ENCODE data around the gene PSMA3. TPM values are rescaled to one million over a fixed set of nuclear protein-coding genes. Genes with fewer than 3 reads are reported as not detected.

PSMA3 gene
- 76.7 and 83.1 TPM in 2 replicates for total RNA-seq

DNA sequence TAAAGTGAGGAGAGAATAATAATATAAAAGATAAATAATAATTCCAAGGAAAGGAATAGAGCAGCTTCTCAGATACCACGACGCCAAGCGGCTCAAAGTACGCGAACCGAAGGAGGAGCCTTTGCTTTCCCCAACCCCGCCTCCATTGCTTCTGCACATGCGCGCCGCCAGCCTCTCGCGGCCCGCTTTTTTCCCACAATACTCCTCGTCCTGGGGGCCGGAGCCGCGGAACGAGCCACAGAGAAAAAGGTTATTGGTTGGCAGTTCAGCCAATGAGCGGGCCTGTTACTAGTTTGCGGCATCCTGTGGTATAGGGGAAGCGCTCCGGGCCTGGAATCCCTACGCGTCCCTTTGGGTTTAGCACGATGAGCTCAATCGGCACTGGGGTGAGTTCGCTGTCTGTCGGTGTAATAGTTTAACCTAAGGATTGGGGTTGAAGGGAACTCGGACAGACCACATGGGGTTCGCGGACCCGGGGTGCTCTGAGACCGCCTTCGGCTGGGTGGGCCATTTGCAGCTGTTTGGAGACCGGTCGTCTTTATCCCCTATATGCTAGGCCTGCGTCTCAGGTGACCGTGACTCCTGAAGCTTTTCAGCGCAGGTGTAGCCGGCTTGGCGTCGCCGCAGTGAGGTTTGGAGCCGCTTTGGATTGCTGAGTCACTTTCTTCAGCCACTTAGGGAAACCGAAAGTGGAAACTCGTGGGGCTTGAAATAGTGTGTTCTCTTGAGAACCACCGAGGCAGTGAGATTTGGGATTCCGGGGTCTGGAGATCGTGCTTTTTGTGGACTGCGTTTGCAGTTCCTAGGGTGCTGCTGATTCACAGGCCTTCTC, at the start of gene PSMA3:
PSMA3 (plus strand) TSS at position 288 of the 832 bp plus-strand sequence; CDS start at position 366, 78 bp downstream.
- Histone ChIP-seq H4K20me1 (ENCODE audit: insufficient read depth, low read length) (peaks cover 15% of the 10 kb centered on the region), H3K4me3 (ENCODE audit: insufficient read depth, low read length) (peak within 1 kb of the TSS; percentile 89), H3K9me3 (ENCODE audit: low read depth, low read length) (no peaks in the 10 kb centered on the region), H3K4me1 (ENCODE audit: insufficient read depth, low read length) (peaks cover 23% of the 10 kb centered on the region), H2AFZ (ENCODE audit: low read length) (peak within 1 kb of the TSS; percentile 99), H3K27ac (ENCODE audit: low read depth, low read length) (peak within 1 kb of the TSS; percentile 96), H3K4me2 (ENCODE audit: insufficient read depth, low read length) (peak within 1 kb of the TSS; percentile 100), H3K79me2 (ENCODE audit: insufficient read depth, low read length) (peaks cover 51% of the 10 kb centered on the region), H3K27me3 (ENCODE audit: insufficient read depth, low read length) (no peaks in the 10 kb centered on the region), H3K36me3 (ENCODE audit: insufficient read depth, low read length) (peaks cover 3% of the 10 kb centered on the region)
- peak; percentile 93 for DNase-seq (ENCODE audit: insufficient read length, low spot score, missing footprints)
- TF ChIP-seq, protein P1, sequence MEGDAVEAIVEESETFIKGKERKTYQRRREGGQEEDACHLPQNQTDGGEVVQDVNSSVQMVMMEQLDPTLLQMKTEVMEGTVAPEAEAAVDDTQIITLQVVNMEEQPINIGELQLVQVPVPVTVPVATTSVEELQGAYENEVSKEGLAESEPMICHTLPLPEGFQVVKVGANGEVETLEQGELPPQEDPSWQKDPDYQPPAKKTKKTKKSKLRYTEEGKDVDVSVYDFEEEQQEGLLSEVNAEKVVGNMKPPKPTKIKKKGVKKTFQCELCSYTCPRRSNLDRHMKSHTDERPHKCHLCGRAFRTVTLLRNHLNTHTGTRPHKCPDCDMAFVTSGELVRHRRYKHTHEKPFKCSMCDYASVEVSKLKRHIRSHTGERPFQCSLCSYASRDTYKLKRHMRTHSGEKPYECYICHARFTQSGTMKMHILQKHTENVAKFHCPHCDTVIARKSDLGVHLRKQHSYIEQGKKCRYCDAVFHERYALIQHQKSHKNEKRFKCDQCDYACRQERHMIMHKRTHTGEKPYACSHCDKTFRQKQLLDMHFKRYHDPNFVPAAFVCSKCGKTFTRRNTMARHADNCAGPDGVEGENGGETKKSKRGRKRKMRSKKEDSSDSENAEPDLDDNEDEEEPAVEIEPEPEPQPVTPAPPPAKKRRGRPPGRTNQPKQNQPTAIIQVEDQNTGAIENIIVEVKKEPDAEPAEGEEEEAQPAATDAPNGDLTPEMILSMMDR (IDR thresholded peaks at IDR 0.05; ENCODE audit: extremely low read depth, low read depth, low read length), result no peak

DNA sequence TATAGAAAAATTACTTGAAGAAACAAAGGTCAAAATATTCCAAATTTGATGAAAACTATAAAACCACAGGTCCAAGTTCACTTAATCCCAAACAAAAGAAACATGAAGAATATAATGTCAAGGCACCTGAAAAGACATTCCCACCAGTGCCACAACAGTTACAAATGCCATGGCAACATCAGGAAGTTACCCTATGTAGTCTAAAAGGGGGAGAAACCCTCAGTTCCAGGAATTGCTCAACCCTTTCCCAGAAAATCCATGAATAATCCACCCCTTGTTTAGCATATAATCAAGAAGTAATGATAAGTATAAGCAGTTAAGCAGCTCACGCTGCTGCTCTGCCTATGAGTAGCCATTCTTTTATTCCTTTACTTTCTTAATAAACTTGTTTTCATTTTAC, 48.4 kb upstream of the PSMA3 start:
- H4K20me1 ChIP-seq (ENCODE audit: insufficient read depth, low read length), result no peaks in the 10 kb centered on the region
- no peak overlapping the region for H3K4me2 ChIP-seq (ENCODE audit: insufficient read depth, low read length)
- TF ChIP-seq, protein P1 (IDR thresholded peaks at IDR 0.05; ENCODE audit: extremely low read depth, low read depth, low read length), result no peak
- no peak overlapping the region for H3K27ac ChIP-seq (ENCODE audit: low read depth, low read length)
- no peaks in the 10 kb centered on the region for H3K9me3 ChIP-seq (ENCODE audit: low read depth, low read length)
- peaks cover 12% of the 10 kb centered on the region for H3K79me2 ChIP-seq (ENCODE audit: insufficient read depth, low read length)
- peaks cover 8% of the 10 kb centered on the region for H3K4me1 ChIP-seq (ENCODE audit: insufficient read depth, low read length)
- no peak overlapping the region for H2AFZ ChIP-seq (ENCODE audit: low read length)
- H3K27me3 ChIP-seq (ENCODE audit: insufficient read depth, low read length), result peaks cover 9% of the 10 kb centered on the region
- DNase-seq (ENCODE audit: insufficient read length, low spot score, missing footprints), result no peak
- H3K4me3 ChIP-seq (ENCODE audit: insufficient read depth, low read length), result no peak overlapping the region
- no peaks in the 10 kb centered on the region for H3K36me3 ChIP-seq (ENCODE audit: insufficient read depth, low read length)

DNA sequence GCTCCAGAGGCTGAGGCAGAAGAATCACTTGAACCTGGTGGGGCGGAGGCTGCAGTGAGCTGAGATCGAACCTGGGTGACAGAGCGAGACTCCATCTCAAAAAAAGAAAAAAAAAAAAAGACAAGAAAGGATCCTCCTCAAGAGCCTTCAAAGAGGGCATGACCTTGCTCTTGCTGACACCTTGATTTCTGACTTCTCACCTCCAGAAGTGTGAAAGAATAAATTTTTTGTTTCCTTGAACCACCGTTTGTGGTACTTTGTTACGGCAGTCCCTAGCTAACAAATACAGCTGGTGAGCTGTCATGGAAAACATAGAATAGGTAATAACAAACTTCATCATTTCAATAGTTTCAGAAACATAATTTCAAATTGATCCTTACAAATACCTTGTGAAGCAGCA, 46.6 kb upstream of the PSMA3 start:
- TF ChIP-seq, protein P1 (IDR thresholded peaks at IDR 0.05; ENCODE audit: extremely low read depth, low read depth, low read length), result no peak
- peaks cover 23% of the 10 kb centered on the region for H3K79me2 ChIP-seq (ENCODE audit: insufficient read depth, low read length)
- peaks cover 2% of the 10 kb centered on the region for H3K27me3 ChIP-seq (ENCODE audit: insufficient read depth, low read length)
- no peak overlapping the region for H3K27ac ChIP-seq (ENCODE audit: low read depth, low read length)
- no peak overlapping the region for H3K4me3 ChIP-seq (ENCODE audit: insufficient read depth, low read length)
- H3K36me3 ChIP-seq (ENCODE audit: insufficient read depth, low read length), result no peaks in the 10 kb centered on the region
- no peak for DNase-seq (ENCODE audit: insufficient read length, low spot score, missing footprints)
- peaks cover 10% of the 10 kb centered on the region for H3K4me1 ChIP-seq (ENCODE audit: insufficient read depth, low read length)
- no peak overlapping the region for H3K4me2 ChIP-seq (ENCODE audit: insufficient read depth, low read length)
- H3K9me3 ChIP-seq (ENCODE audit: low read depth, low read length), result no peaks in the 10 kb centered on the region
- no peak overlapping the region for H2AFZ ChIP-seq (ENCODE audit: low read length)
- H4K20me1 ChIP-seq (ENCODE audit: insufficient read depth, low read length), result peaks cover 6% of the 10 kb centered on the region

DNA sequence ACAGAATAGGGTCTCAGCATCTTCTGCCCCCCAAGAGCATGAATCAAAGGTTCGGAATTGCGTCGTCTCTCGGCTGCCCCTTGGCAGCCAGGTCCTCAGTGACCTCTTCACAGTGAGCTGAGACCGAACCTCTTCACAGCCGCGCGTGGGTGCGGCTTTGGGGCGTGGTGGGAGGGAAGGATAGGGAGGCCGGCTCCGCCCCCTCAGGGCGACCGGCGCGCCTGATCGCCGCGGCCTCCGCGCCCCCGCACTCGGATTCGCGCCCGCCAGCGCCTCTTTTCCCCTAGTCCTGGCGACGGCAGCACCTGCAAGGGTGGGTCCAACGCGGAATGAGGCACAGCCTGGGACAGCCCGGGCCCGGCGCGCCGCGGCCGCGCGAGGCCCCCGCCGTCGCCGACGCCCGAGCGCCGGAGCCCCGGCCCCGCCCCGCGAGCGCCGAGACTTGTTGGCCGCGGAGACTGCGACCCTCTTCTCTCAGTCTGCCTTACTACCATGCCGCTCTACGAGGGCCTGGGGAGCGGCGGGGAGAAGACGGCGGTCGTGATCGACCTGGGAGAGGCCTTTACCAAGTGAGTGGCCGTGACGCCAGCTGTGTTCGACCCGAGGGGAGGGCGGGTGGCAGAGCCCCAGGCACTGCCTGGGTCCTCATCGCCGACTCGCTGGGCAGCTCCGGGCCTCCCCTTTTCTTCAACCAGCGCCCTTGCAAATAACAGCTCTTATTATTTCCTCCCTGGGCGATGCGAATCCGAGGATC, 44.7 kb upstream of the PSMA3 start, which contains the start of gene ACTR10:
ACTR10 (plus strand) TSS at position 424 of the 754 bp plus-strand sequence; CDS start at position 493, 69 bp downstream.
- Histone ChIP-seq H3K79me2 (ENCODE audit: insufficient read depth, low read length) (peaks cover 32% of the 10 kb centered on the region), H3K27me3 (ENCODE audit: insufficient read depth, low read length) (peaks cover 2% of the 10 kb centered on the region), H3K4me3 (ENCODE audit: insufficient read depth, low read length) (peak within 1 kb of the TSS; percentile 90), H2AFZ (ENCODE audit: low read length) (peak within 1 kb of the TSS; percentile 97), H3K4me1 (ENCODE audit: insufficient read depth, low read length) (peaks cover 10% of the 10 kb centered on the region), H3K27ac (ENCODE audit: low read depth, low read length) (peak within 1 kb of the TSS; percentile 91), H4K20me1 (ENCODE audit: insufficient read depth, low read length) (peaks cover 6% of the 10 kb centered on the region), H3K4me2 (ENCODE audit: insufficient read depth, low read length) (peak within 1 kb of the TSS; percentile 100), H3K9me3 (ENCODE audit: low read depth, low read length) (no peaks in the 10 kb centered on the region), H3K36me3 (ENCODE audit: insufficient read depth, low read length) (peaks cover 8% of the 10 kb centered on the region)
- DNase-seq (ENCODE audit: insufficient read length, low spot score, missing footprints), result peak; percentile 96
- TF ChIP-seq, protein P1 (IDR thresholded peaks at IDR 0.05; ENCODE audit: extremely low read depth, low read depth, low read length), result no peak

All from osteoblast (primary cell).